HEK293T (cell line): ENCODE measurements around the gene ANKRD34A.
A peak's percentile ranks its signal among the peaks of the same experiment; 100 is the strongest.

ENCODE experiments used
- CTCF ChIA-PET: fragments of 350-600 bp; formaldehyde crosslinking; extraction: SDS; loops from one replicate; lab custom pipeline; 2021; ENCODE audit warnings: antibody characterized with exemption, inconsistent platforms; lab: Yijun Ruan, JAX
- POLR2A ChIA-PET: fragments of 350-600 bp; formaldehyde crosslinking; extraction: SDS; loops from one replicate; lab custom pipeline; 2020; ENCODE audit warnings: antibody characterized with exemption, inconsistent platforms; lab: Yijun Ruan, JAX
- DNase-seq: peaks from one replicate; pipeline ENCODE4 v3.0.0; 2012; ENCODE audit warnings: mixed read lengths; ENCODE audit errors: extremely low spot score
- ARNT ChIP-seq: fragments of 450-650 bp; IDR thresholded peaks from 2 replicates; pipeline ENCODE4 v1.6.1; 2017; ENCODE audit warnings: mild to moderate bottlenecking
- CTBP1 ChIP-seq: fragments of 450-650 bp; IDR thresholded peaks from 2 replicates; pipeline ENCODE4 v1.6.1; 2016; ENCODE audit warnings: borderline replicate concordance
- ELF4 ChIP-seq: fragments of 450-650 bp; IDR thresholded peaks from 2 replicates; pipeline ENCODE4 v1.6.1; 2017; ENCODE audit warnings: antibody characterized with exemption
- FOXA1 ChIP-seq: fragments of 450-650 bp; IDR thresholded peaks from 2 replicates; pipeline ENCODE4 v1.6.1; 2016; ENCODE audit warnings: mild to moderate bottlenecking
- FOXK2 ChIP-seq: fragments of 450-650 bp; IDR thresholded peaks from 2 replicates; pipeline ENCODE4 v1.6.1; 2016; ENCODE audit warnings: mild to moderate bottlenecking
- FOXM1 ChIP-seq: fragments of 450-650 bp; IDR thresholded peaks from 2 replicates; pipeline ENCODE4 v1.6.1; 2017; ENCODE audit warnings: mild to moderate bottlenecking, borderline replicate concordance
- HDGF ChIP-seq: fragments of 450-650 bp; IDR thresholded peaks from 2 replicates; pipeline ENCODE4 v1.6.1; 2017; ENCODE audit warnings: antibody characterized with exemption, borderline replicate concordance
- L3MBTL2 ChIP-seq: fragments of 450-650 bp; conservative IDR thresholded peaks from 2 replicates; pipeline ENCODE4 v1.6.1; 2016; ENCODE audit warnings: mild to moderate bottlenecking
- LEF1 ChIP-seq: fragments of 450-650 bp; IDR thresholded peaks from 2 replicates; pipeline ENCODE4 v1.6.1; 2017; ENCODE audit warnings: mild to moderate bottlenecking, borderline replicate concordance
- NFRKB ChIP-seq: fragments of 450-650 bp; IDR thresholded peaks from 2 replicates; pipeline ENCODE4 v1.6.1; 2016; ENCODE audit warnings: mild to moderate bottlenecking, moderate library complexity
- PKNOX1 ChIP-seq: fragments of 450-650 bp; IDR thresholded peaks from 2 replicates; pipeline ENCODE4 v1.6.1; 2016
- SP1 ChIP-seq: fragments of 450-650 bp; IDR thresholded peaks from 2 replicates; pipeline ENCODE4 v1.6.1; 2017
- SUZ12 ChIP-seq: fragments of 450-650 bp; IDR thresholded peaks from 2 replicates; pipeline ENCODE4 v1.6.1; 2016; ENCODE audit warnings: mild to moderate bottlenecking
- TARDBP ChIP-seq: fragments of 450-650 bp; IDR thresholded peaks from 2 replicates; pipeline ENCODE4 v1.6.1; 2016
- ZNF384 ChIP-seq: fragments of 450-650 bp; IDR thresholded peaks from 2 replicates; pipeline ENCODE4 v1.6.1; 2016

The ANKRD34A gene

GRCh38 chr1:145960468-145961108, 3.8 kb downstream of the ANKRD34A start:
- ChIA-PET CTCF (interaction anchor here (0.7 to 1.5 kb wide), 2 partner anchors 19 to 69 kb away, joined by 4 to 5 read pairs; no protein-coding TSS in a partner anchor), POLR2A (interaction anchor here (0.7 to 1.5 kb wide), 6 partner anchors 18 to 98 kb away, joined by 3 to 11 read pairs (median 3); partner anchors contain the start of genes RBM8A and TXNIP)
- TF ChIP-seq HDGF: no peak
- TF ChIP-seq L3MBTL2: peak; percentile 16; the same call in 1 of the 2 replicates
- DNase-seq: peak; percentile 73

GRCh38 chr1:145959957-145960467, 4.4 kb downstream of the ANKRD34A start:
- TF ChIP-seq ZNF384 (no peak), FOXM1 (no peak), CTBP1 (no peak), SUZ12 (no peak), LEF1 (no peak), TARDBP (no peak), HDGF (no peak), SP1 (no peak), FOXA1 (no peak), ARNT (no peak), ELF4 (no peak), L3MBTL2 (no peak), NFRKB (no peak), PKNOX1 (no peak), FOXK2 (no peak)
- ChIA-PET POLR2A (interaction anchor here (0.7 to 6.1 kb wide), 7 partner anchors 19 to 98 kb away, joined by 3 to 90 read pairs (median 3); partner anchors contain the start of genes RBM8A and TXNIP), CTCF (interaction anchor here (0.7 to 1.5 kb wide), 2 partner anchors 19 to 68 kb away, joined by 4 to 5 read pairs; no protein-coding TSS in a partner anchor)
- DNase-seq: no peak

- no peak for DNase-seq
- ChIA-PET POLR2A (interaction anchor here (0.6 to 6.1 kb wide), 5 partner anchors 17 to 92 kb away, joined by 3 to 90 read pairs (median 12); partner anchors contain the start of gene RBM8A), CTCF (interaction anchor here (0.6 to 2.1 kb wide), 3 partner anchors 67 to 114 kb away, joined by 3 to 7 read pairs (median 5); partner anchors contain the start of gene NUDT17)
- no peak for TF ChIP-seq LEF1
- no peak for TF ChIP-seq ARNT
- no peak for TF ChIP-seq PKNOX1
- no peak for TF ChIP-seq NFRKB
- TF ChIP-seq FOXM1: no peak
These were observed 5.0 kb downstream of the ANKRD34A start for GRCh38 chr1:145959333-145959732.

GRCh38 chr1:145958734-145959133, 5.6 kb downstream of the ANKRD34A start:
- CTCF ChIA-PET: interaction anchor here (0.6 to 2.1 kb wide), 6 partner anchors 21 to 113 kb away, joined by 3 to 7 read pairs (median 4); partner anchors contain the start of genes NUDT17 and RBM8A
- no peak for DNase-seq
- POLR2A ChIA-PET: interaction anchor here (0.6 to 6.1 kb wide), 14 partner anchors 16 to 100 kb away, joined by 3 to 90 read pairs (median 4); partner anchors contain the start of genes PIAS3 and RBM8A
- TF ChIP-seq CTBP1 (no peak), TARDBP (no peak), L3MBTL2 (no peak), SUZ12 (no peak), FOXK2 (no peak), FOXM1 (no peak), LEF1 (no peak), PKNOX1 (no peak), HDGF (no peak)

- peak; percentile 95 for DNase-seq
- ChIA-PET CTCF (interaction anchor here (1.0 to 2.1 kb wide), 6 partner anchors 22 to 112 kb away, joined by 3 to 7 read pairs (median 4); partner anchors contain the start of genes NUDT17 and RBM8A), POLR2A (interaction anchor here (0.5 to 6.1 kb wide), 21 partner anchors 9 to 99 kb away, joined by 3 to 90 read pairs (median 4); partner anchors contain the start of genes PEX11B, PIAS3 and RBM8A)
- TF ChIP-seq ELF4 (no peak), PKNOX1 (peak; percentile 99)
These were observed 6.7 kb downstream of the ANKRD34A start, which contains the start of gene LIX1L for GRCh38 chr1:145957443-145958319. TSS of gene LIX1L (minus strand) at chr1:145958017. CDS start at chr1:145957927, 90 bp downstream.
